Trophoblast cell (in vitro differentiated cells and primary cell): Measurements from ENCODE around the gene UCHL1.

Experiments used
- DNase-seq, 2 donors: peaks; one replicate each; pipeline ENCODE4 v3.0.0-alpha.2; 2016
- H2AFZ ChIP-seq: 2 replicates; pipeline ENCODE4 v1.6.1; 2013; ENCODE audit warnings: low read length, moderate library complexity, mild to moderate bottlenecking; ENCODE audit not compliant: insufficient read depth, poor library complexity
- H2AK5ac ChIP-seq: 2 replicates; pipeline ENCODE4 v1.6.1; 2013; ENCODE audit warnings: mild to moderate bottlenecking, low read length
- H2BK120ac ChIP-seq: 2 replicates; pipeline ENCODE4 v1.6.1; 2013; ENCODE audit warnings: low read length, mild to moderate bottlenecking, moderate library complexity; ENCODE audit not compliant: insufficient read depth, poor library complexity
- H2BK12ac ChIP-seq: 2 replicates; pipeline ENCODE4 v1.6.1; 2013; ENCODE audit warnings: mild to moderate bottlenecking, low read length, moderate library complexity
- H2BK5ac ChIP-seq: 2 replicates; pipeline ENCODE4 v1.6.1; 2013; ENCODE audit warnings: low read length, low read depth, moderate library complexity, mild to moderate bottlenecking; ENCODE audit not compliant: poor library complexity
- H3K14ac ChIP-seq: 2 replicates; pipeline ENCODE4 v1.6.1; 2013; ENCODE audit warnings: mild to moderate bottlenecking, low read length
- H3K18ac ChIP-seq: 2 replicates; pipeline ENCODE4 v1.6.1; 2013; ENCODE audit warnings: mild to moderate bottlenecking, low read length
- H3K23ac ChIP-seq: 2 replicates; pipeline ENCODE4 v1.6.1; 2013; ENCODE audit warnings: low read length
- H3K27ac ChIP-seq: 2 replicates; pipeline ENCODE4 v1.5.1; 2013; ENCODE audit warnings: low read depth, mild to moderate bottlenecking, inconsistent platforms, low read length, moderate library complexity
- H3K27me3 ChIP-seq: 2 replicates; pipeline ENCODE4 v1.6.1; 2013; ENCODE audit warnings: inconsistent platforms, mild to moderate bottlenecking, low read length, moderate library complexity; ENCODE audit not compliant: insufficient read depth
- H3K36me3 ChIP-seq, 2 experiments: 1 replicate in 1 of 2; 2 replicates in 1 of 2; pipeline ENCODE4 v1.6.1; 2013; ENCODE audit warnings: low read length in 2 of 2, mild to moderate bottlenecking in 2 of 2, moderate library complexity in 1 of 2; ENCODE audit not compliant: insufficient read depth in 2 of 2, control insufficient read depth in 1 of 2
- H3K4ac ChIP-seq: 2 replicates; pipeline ENCODE4 v1.6.1; 2013; ENCODE audit warnings: low read depth, mild to moderate bottlenecking, low read length, moderate library complexity
- H3K4me1 ChIP-seq, 2 experiments: 1 replicate in 1 of 2; 2 replicates in 1 of 2; pipeline ENCODE4 v1.6.1; 2013; ENCODE audit warnings: low read length in 2 of 2, mild to moderate bottlenecking in 2 of 2, moderate library complexity in 1 of 2; ENCODE audit not compliant: insufficient read depth in 2 of 2, control insufficient read depth in 1 of 2
- H3K4me2 ChIP-seq: 2 replicates; pipeline ENCODE4 v1.6.1; 2013; ENCODE audit warnings: inconsistent platforms, mild to moderate bottlenecking, low read length, moderate library complexity
- H3K4me3 ChIP-seq: 2 replicates; pipeline ENCODE4 v1.5.1; 2013; ENCODE audit warnings: mild to moderate bottlenecking, low read depth, low read length, inconsistent platforms
- H3K79me1 ChIP-seq: one replicate; pipeline ENCODE4 v1.6.1; 2013; ENCODE audit warnings: low read length
- H3K79me2 ChIP-seq: 2 replicates; pipeline ENCODE4 v1.6.1; 2013; ENCODE audit warnings: low read length, mild to moderate bottlenecking; ENCODE audit not compliant: control insufficient read depth, insufficient read depth, poor library complexity
- H3K9ac ChIP-seq: 2 replicates; pipeline ENCODE4 v1.6.1; 2013; ENCODE audit warnings: mild to moderate bottlenecking, low read length
- H3K9me3 ChIP-seq: 2 replicates; pipeline ENCODE4 v1.6.1; 2013; ENCODE audit warnings: low read depth, mild to moderate bottlenecking, control low read depth, inconsistent platforms, low read length; ENCODE audit not compliant: insufficient read depth
- H4K12ac ChIP-seq: 2 replicates; pipeline ENCODE4 v1.6.1; 2013; ENCODE audit warnings: low read depth, mild to moderate bottlenecking, low read length, moderate library complexity
- H4K8ac ChIP-seq: 2 replicates; pipeline ENCODE4 v1.6.1; 2013; ENCODE audit warnings: low read depth, mild to moderate bottlenecking, low read length, moderate library complexity
- H4K91ac ChIP-seq: one replicate; pipeline ENCODE4 v1.6.1; 2013; ENCODE audit warnings: low read depth, mild to moderate bottlenecking, low read length, moderate library complexity
- WGBS: extraction: QIAGEN DNeasy Blood & Tissue Kit; methylation state at CpG from one replicate; pipeline ENCODE4 v1.1.7; 2013; ENCODE audit warnings: missing lambda C conversion rate; ENCODE audit not compliant: insufficient read length, insufficient coverage; ENCODE audit errors: extremely low coverage; 5-methylcytosine and 5-hydroxymethylcytosine counted together

Gene UCHL1

GRCh38 chr4:41260116-41260733 lies 3.5 kb downstream of the UCHL1 start:
- Histone ChIP-seq H3K79me1 (no peaks in the 10 kb centered on the region), H3K9me3 (no peaks in the 10 kb centered on the region), H3K27me3 (peaks cover 12% of the 10 kb centered on the region), H3K18ac (no peak overlapping the region), H3K4me3 (no peak overlapping the region), H3K79me2 (no peaks in the 10 kb centered on the region), H3K23ac (no peak overlapping the region), H2BK120ac (no peak overlapping the region), H3K27ac (no peak overlapping the region), H4K12ac (no peak overlapping the region), H3K14ac (no peak overlapping the region), H3K4me1 (peaks cover 6 to 12% of the 10 kb centered on the region in 2 experiments), H4K91ac (no peak overlapping the region), H3K4ac (no peak overlapping the region), H2AFZ (no peak overlapping the region), H3K4me2 (no peak overlapping the region), H2BK5ac (no peak overlapping the region), H3K36me3 (peaks cover 0 to 8% of the 10 kb centered on the region in 2 experiments), H2AK5ac (no peak overlapping the region), H3K9ac (no peak overlapping the region), H4K8ac (no peak overlapping the region), H2BK12ac (no peak overlapping the region)
- no CpG with 5 or more reads among the region's 9 CpGs for WGBS
- no peak for DNase-seq

DNA sequence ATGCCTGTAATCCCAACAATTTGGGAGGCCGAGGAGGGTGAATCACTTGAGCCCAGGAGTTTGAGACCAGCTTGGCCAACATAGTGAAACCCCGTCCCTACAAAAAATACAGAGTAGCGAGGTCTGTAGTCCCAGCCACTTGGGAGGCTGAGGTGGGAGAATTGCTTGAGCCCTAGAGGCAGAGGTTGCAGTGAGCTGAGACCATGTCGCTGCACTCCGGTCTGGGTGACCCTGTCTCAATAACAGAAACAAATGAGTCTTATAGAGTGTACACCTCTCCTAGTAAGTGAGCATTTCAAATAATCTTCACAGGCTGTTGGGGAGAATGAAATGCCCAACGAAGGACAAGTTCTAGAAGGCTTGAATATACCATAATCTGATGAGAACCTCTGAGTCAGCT lies 5.5 kb downstream of the UCHL1 start:
- peaks cover 5 to 6% of the 10 kb centered on the region in 2 experiments for H3K4me1 ChIP-seq
- no peak overlapping the region for H3K4me2 ChIP-seq
- no peak for DNase-seq
- H2BK120ac ChIP-seq: no peak overlapping the region
- H4K91ac ChIP-seq: no peak overlapping the region
- H4K12ac ChIP-seq: no peak overlapping the region
- H3K9me3 ChIP-seq: no peaks in the 10 kb centered on the region
- H2AK5ac ChIP-seq: no peak overlapping the region
- H3K18ac ChIP-seq: no peak overlapping the region
- H3K27me3 ChIP-seq: peaks cover 6% of the 10 kb centered on the region
- no peak overlapping the region for H2BK5ac ChIP-seq
- H3K79me2 ChIP-seq: no peaks in the 10 kb centered on the region
- H2BK12ac ChIP-seq: no peak overlapping the region
- no peak overlapping the region for H3K4ac ChIP-seq
- H3K9ac ChIP-seq: no peak overlapping the region
- no peaks in the 10 kb centered on the region for H3K79me1 ChIP-seq
- no peak overlapping the region for H4K8ac ChIP-seq
- peaks cover 0 to 8% of the 10 kb centered on the region in 2 experiments for H3K36me3 ChIP-seq
- no peak overlapping the region for H3K23ac ChIP-seq
- H3K14ac ChIP-seq: no peak overlapping the region
- H2AFZ ChIP-seq: no peak overlapping the region
- no CpG with 5 or more reads among the region's 6 CpGs for WGBS
- no peak overlapping the region for H3K27ac ChIP-seq
- no peak overlapping the region for H3K4me3 ChIP-seq

DNA sequence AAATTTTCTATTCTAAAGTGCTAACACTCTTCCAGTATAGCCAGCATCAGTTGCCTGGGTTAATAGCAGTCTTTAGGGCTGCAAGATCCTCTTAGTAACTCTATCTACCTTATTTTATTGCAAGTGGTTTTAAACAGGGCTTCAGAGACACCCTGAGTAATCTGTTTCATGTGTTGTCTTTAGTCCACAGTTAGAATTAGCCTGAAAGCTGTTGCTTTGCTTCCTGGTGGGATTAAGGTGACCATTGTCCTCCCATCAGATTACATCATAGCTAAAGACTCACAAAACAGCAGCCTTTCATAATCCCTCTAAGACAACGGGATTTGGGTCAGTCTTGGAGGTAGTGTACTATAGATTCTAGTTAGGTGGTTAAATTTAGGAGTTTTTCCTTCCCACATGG lies 7.5 kb downstream of the UCHL1 start:
- Histone ChIP-seq H3K4me2 (no peak overlapping the region), H3K4ac (no peak overlapping the region), H3K36me3 (peaks cover 0 to 10% of the 10 kb centered on the region in 2 experiments), H4K8ac (no peak overlapping the region), H2AK5ac (no peak overlapping the region), H3K18ac (no peak overlapping the region), H4K12ac (no peak overlapping the region), H3K14ac (no peak overlapping the region), H2BK5ac (no peak overlapping the region), H3K27ac (no peak overlapping the region), H3K27me3 (no peaks in the 10 kb centered on the region), H3K79me2 (no peaks in the 10 kb centered on the region), H2BK120ac (no peak overlapping the region), H3K4me1 (no peaks in the 10 kb centered on the region), H3K4me3 (no peak overlapping the region), H4K91ac (no peak overlapping the region), H3K79me1 (no peaks in the 10 kb centered on the region), H2BK12ac (no peak overlapping the region), H3K9ac (no peak overlapping the region), H3K23ac (no peak overlapping the region), H3K9me3 (no peaks in the 10 kb centered on the region), H2AFZ (no peak overlapping the region)
- WGBS: no CpG with 5 or more reads among the region's 1 CpG
- DNase-seq: no peak

GRCh38 chr4:41267997-41268396 lies 11.3 kb downstream of the UCHL1 start:
- H3K4me3 ChIP-seq: no peak overlapping the region
- no CpG with 5 or more reads among the region's 7 CpGs for WGBS
- H3K9me3 ChIP-seq: no peaks in the 10 kb centered on the region
- no peak overlapping the region for H3K4ac ChIP-seq
- no peak overlapping the region for H3K9ac ChIP-seq
- no peak overlapping the region for H3K27ac ChIP-seq
- H3K4me1 ChIP-seq: no peaks in the 10 kb centered on the region
- no peaks in the 10 kb centered on the region for H3K79me1 ChIP-seq
- DNase-seq: no peak
- no peak overlapping the region for H2BK5ac ChIP-seq
- no peak overlapping the region for H2BK12ac ChIP-seq
- H4K91ac ChIP-seq: no peak overlapping the region
- H2BK120ac ChIP-seq: no peak overlapping the region
- H3K4me2 ChIP-seq: no peak overlapping the region
- no peak overlapping the region for H2AFZ ChIP-seq
- no peak overlapping the region for H3K18ac ChIP-seq
- no peak overlapping the region for H3K14ac ChIP-seq
- H3K79me2 ChIP-seq: no peaks in the 10 kb centered on the region
- no peak overlapping the region for H4K8ac ChIP-seq
- H4K12ac ChIP-seq: no peak overlapping the region
- no peaks in the 10 kb centered on the region for H3K27me3 ChIP-seq
- peaks cover 0 to 5% of the 10 kb centered on the region in 2 experiments for H3K36me3 ChIP-seq
- no peak overlapping the region for H2AK5ac ChIP-seq
- H3K23ac ChIP-seq: no peak overlapping the region
